Colon (tissue), 2 donors: ENCODE results near the gene PARM1.

ENCODE experiments used
- FAIRE-seq: peaks from 2 replicates; lab custom pipeline; 2012; peaks lifted over from hg19 to GRCh38; lab: Jason Lieb, UNC
- donor health status: control.
- donor health status: control.

The PARM1 gene

GRCh38 chr4:75031775-75032174, 98.9 kb downstream of the PARM1 start:
- FAIRE-seq: no peak

GRCh38 chr4:75034523-75034922, 101.6 kb downstream of the PARM1 start:
- no peak for FAIRE-seq

- FAIRE-seq: no peak
Measured at GRCh38 chr4:75035321-75035720, 102.4 kb downstream of the PARM1 start.

DNA sequence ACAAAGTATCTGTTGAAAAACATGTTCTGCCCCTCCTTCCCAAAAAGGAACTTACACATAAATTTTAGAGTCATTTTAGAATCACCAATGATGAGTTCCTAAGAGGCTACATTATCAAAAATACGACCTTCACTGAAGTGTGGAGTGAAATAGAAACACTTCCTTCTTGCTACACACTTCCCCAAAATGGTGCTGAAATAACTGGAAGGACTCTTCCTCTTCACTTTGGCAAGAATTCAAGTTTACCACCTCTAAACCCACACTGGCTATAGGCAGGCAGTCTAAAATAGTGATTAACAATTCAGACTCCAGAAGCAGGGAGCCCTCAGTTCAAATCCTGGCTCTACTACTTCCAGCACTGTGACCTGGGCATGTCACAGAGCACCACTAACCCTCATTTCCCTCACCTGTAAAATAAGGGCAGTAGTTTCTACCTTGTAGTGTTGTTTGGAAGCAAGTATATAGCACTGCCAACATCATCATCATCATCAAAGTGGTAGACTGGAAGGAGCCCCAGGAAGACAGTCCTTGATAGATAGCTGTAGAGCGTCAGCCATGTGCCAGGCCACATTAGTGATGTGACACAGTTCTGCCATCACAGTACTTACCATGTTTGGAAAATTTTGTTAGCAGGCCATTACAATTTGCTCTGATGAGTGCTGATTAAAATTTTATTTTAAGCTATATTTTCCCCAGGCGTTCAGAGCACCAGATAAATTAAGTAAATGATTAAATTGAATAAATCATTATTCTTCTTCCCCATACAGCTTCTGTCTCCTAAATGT, 103.3 kb downstream of the PARM1 start:
- no peak for FAIRE-seq

DNA sequence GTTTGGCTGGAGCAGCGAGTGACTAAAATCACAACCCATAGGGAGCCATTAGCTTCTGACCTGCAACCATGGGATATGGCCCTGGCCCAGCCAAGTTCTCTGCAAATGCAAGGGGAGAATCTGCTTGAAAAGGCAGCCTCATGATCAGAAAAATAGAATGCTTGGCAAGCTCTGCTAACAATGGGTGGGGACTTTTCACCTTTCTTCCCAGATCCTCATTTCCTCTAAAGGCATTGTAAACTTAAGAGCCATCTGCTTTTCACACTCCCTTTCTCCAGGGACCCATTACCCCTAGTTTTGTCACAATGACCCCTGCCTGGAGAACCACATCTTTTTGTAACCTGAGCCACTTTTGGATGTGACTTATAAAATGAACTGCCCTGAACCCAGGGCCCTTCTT, 104.3 kb downstream of the PARM1 start:
- no peak for FAIRE-seq

DNA sequence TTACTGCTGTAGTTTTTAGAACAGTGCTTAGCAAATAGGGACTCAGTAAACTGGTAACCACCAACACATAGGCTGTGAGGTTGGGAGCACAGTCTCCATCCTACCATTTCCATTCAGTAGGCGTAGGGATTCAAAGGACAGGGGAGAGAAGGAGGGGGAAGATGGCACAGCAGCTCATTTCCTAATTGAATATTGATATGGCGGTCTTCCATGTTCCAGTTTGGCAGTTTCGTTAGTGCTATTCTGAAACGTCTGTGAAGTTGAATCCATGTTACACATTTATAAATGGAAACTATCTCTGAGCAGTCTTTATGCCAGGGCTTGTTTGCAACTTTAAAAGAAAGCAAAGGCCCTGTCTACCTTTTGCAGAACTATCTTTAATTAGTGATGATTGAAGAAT, 105.5 kb downstream of the PARM1 start:
- no peak for FAIRE-seq

DNA sequence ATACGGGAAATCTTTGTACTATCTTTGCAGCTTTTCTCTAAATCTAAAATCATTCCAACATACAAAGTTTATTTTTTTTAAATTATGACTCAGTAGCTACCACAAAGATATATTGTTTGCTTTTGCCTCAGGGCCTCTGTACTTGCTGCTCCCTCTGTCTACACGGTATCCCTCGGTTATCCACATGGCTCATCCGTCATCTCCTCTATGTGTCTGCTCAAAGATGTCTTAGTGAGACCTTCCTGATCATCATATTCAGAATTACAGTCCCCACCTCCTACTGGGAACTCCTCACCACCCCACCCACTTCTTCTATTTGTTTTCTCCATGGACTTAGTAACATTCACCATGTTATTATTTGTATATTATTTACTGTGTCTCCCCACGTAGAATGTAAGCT, 107.8 kb downstream of the PARM1 start:
- no peak for FAIRE-seq

DNA sequence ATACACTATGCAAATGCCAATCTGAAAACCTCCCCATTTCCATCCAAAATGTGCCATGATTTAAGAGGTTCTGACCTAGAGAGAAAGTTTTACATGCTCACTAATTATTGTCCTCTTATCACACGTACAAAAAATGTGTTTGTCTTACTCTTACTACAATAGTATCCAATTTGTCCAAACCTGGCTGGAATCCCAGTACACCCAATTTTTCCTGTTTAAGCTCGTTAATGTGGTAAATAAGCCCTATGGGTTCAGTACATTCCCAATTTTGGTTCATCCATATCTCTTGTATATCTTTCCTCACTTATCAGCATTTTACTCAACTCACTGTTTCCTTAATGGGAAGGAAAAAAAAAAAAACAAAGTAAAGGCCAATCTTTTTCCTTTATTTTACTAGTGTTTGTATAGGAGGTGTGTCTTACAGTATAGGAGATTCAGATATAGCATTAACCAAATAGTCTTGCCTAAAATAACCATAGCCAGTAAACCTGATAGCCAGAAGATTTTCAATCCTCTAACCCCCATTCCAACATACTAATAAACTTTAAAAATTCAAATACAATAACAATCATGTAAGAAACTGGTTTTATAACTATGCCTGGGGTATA, 109.8 kb downstream of the PARM1 start:
- FAIRE-seq: no peak

GRCh38 chr4:75046226-75046625, 113.3 kb downstream of the PARM1 start:
- no peak for FAIRE-seq

DNA sequence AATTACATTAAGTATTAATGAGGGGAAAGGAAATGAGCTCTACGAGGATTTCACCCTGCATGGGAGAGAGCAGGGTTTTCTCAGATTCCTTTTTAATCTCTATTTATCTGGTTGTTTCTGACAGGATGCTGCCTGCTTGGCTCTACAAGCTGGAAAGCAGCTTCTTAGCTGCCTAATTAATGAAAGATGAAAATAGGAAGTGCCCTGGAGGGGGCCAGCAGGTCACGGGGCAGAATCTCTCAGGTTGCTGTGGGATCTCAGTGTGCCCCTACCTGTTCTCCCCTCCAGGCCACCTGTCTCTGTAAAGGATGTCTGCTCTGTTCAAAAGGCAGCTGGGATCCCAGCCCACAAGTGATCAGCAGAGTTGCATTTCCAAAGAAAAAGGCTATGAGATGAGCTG, 113.7 kb downstream of the PARM1 start:
- no peak for FAIRE-seq

GRCh38 chr4:75048208-75048879, 115.4 kb downstream of the PARM1 start:
- no peak for FAIRE-seq

- FAIRE-seq: no peak
Measured at GRCh38 chr4:75051431-75051830, 118.5 kb downstream of the PARM1 start.

GRCh38 chr4:75053352-75053751, 120.4 kb downstream of the PARM1 start:
- FAIRE-seq: no peak

- no peak for FAIRE-seq
Measured at GRCh38 chr4:75054078-75054477, 121.2 kb downstream of the PARM1 start.

GRCh38 chr4:75056277-75056676, 123.4 kb downstream of the PARM1 start:
- FAIRE-seq: no peak

- no peak for FAIRE-seq
Measured at GRCh38 chr4:75057369-75057768, 124.5 kb downstream of the PARM1 start.

DNA sequence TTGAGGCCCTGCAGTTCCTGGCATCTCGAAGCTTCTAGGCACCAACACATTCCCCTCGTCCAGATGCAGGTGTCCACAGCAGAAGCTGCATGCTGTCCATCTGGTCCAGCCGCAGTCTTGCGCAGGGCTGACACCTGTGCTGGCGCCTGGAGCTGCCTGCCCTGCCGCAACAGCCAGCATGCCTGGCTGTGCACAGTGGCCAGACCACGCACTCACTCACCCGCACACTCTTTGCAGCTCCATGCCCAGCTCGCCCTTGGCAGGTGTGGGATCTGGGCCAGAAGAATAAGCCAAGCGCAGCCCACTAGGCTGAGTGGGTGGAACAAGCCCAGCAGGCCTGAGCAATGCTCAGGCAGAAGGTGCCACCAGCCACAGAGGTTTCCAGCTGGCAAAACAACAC, 125.6 kb downstream of the PARM1 start:
- FAIRE-seq: no peak

GRCh38 chr4:75063433-75063832, 130.5 kb downstream of the PARM1 start:
- no peak for FAIRE-seq

DNA sequence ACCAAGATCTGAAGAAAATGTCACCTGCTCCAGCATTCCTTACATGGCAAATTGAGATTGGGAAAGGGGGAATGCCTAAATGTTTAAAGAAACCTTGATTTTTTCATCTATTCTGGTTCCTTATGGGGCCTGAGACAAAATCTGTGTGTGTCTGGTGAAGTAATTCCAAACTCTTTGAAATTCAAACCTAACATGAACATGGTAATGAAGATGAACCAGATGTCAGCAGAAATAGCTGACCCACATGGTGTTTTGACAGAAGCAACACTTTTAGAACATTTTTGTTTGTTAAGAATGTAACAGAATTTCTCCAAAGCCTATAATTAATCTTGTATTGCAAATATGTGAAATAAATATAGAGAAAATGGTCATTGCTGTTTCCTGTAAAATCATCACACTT, 133.0 kb downstream of the PARM1 start:
- FAIRE-seq: no peak

DNA sequence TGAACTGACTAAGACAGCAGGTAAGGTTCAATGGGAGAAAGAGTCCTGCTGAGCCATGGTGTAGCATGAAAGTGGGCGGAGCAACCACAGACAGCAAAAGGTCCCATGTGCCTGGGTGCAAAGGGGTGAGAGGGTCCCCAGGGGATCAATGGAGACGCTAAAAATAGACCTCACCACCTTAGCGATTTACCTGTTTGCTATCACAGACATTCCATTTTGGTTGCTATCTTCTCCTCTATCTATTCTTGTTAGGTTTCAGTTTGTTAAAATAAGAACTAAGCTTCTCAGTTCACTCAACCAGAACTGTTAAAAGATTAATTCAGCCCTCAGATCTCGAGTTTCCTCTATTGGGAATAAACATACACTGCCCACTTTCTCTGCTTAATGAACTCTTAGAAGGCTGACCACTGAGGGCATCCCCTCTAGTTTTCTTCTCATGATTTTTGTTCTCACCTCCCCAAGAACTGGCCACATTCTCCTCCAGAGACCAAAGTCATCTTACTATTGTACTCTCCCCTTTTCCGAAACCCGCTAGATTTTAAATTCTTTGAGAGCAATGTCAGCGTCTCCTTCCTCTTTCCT, 136.7 kb downstream of the PARM1 start:
- no peak for FAIRE-seq

GRCh38 chr4:75071317-75071716, 138.4 kb downstream of the PARM1 start:
- FAIRE-seq: no peak

DNA sequence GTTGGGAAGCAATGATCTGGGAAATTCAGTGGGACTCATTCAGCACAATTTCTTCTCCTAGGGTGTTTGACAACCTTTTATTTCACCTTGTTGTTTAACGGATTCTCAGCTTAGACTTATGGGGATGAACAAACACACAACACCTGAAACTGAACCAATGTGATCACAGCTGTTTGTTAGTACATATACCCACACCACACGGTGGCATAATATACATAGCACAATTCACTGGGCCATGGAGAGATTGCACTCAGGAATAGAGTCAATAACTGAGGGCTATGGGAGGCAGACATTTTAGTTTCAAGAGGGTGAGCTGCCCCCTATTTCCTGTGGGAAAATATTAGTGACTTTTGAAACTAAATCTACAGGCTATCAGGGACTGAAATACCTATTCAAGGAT, 148.0 kb downstream of the PARM1 start:
- FAIRE-seq: no peak

DNA sequence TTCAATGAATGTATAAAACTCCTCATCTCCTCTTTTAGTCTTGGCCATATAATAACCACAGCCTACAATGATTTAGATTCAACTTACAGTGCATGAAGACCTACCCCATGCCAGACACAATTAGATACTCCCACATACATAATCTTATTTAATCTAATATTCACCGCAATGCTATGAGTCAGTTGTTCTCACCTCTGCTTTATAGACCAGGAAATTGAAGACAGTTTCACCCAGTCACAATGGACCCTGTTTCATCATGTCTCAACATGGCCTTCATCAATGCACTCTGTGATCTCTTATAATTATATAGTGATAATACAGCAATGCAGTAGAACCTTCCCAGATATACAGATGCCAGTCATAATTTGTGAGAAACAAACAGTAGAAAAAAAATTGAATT, 148.6 kb downstream of the PARM1 start:
- no peak for FAIRE-seq
